HK-2 (cell line): ENCODE data around the gene SNX18.
"Not testable (repeated sequence)": the region's sequence is repeated elsewhere in the genome, so short reads cannot be mapped to it uniquely, and the experiment has no call there.

Experiments used
- DNase-seq: peaks from one replicate; pipeline ENCODE4 v3.0.0-alpha.2; 2018; ENCODE audit not compliant: unreplicated experiment

SNX18 gene

GRCh38 chr5:54519509-54519876, 1.9 kb downstream of the SNX18 start:
- DNase-seq = no peak

GRCh38 chr5:54520438-54520846, 2.9 kb downstream of the SNX18 start:
- DNase-seq = no peak

- no peak for DNase-seq
These were observed 3.4 kb downstream of the SNX18 start for GRCh38 chr5:54520940-54521339.

GRCh38 chr5:54521856-54522479, 4.4 kb downstream of the SNX18 start:
- no peak for DNase-seq

- DNase-seq = no peak
These were observed 6.0 kb downstream of the SNX18 start for GRCh38 chr5:54523534-54523933.

GRCh38 chr5:54524082-54524481, 6.5 kb downstream of the SNX18 start:
- DNase-seq = no peak

GRCh38 chr5:54524704-54525103, 7.1 kb downstream of the SNX18 start:
- no peak for DNase-seq

GRCh38 chr5:54525261-54525660, 7.7 kb downstream of the SNX18 start:
- no peak for DNase-seq

- DNase-seq = no peak
These were observed 8.1 kb downstream of the SNX18 start for GRCh38 chr5:54525692-54526091.

- DNase-seq = no peak
These were observed 9.2 kb downstream of the SNX18 start for GRCh38 chr5:54526604-54527288.

- DNase-seq = no peak
These were observed 11.2 kb downstream of the SNX18 start for GRCh38 chr5:54528633-54529209.

GRCh38 chr5:54529565-54529964, 12.0 kb downstream of the SNX18 start:
- DNase-seq = no peak

- no peak for DNase-seq
These were observed 14.0 kb downstream of the SNX18 start for GRCh38 chr5:54531546-54531945.

- no peak for DNase-seq
These were observed 16.1 kb downstream of the SNX18 start for GRCh38 chr5:54533541-54534190.

- DNase-seq = no peak
These were observed 16.8 kb downstream of the SNX18 start for GRCh38 chr5:54534191-54535004.

GRCh38 chr5:54535149-54535844, 17.7 kb downstream of the SNX18 start:
- DNase-seq = no peak

- DNase-seq = not testable (repeated sequence)
These were observed 18.8 kb downstream of the SNX18 start for GRCh38 chr5:54536375-54536774.

GRCh38 chr5:54536861-54537260, 19.3 kb downstream of the SNX18 start:
- DNase-seq = not testable (repeated sequence)

- no peak for DNase-seq
These were observed 20.2 kb downstream of the SNX18 start for GRCh38 chr5:54537725-54538124.

- DNase-seq = no peak
These were observed 20.6 kb downstream of the SNX18 start for GRCh38 chr5:54538156-54538555.

GRCh38 chr5:54539001-54539400, 21.4 kb downstream of the SNX18 start:
- DNase-seq = no peak
